HepG2 (cell line): Measurements from ENCODE around the gene ALG9. TPM values are rescaled to one million over a fixed set of nuclear protein-coding genes. Genes with fewer than 3 reads are reported as not detected.

Experiments used
- AGO2 ChIP-seq: fragments of 200-400 bp; formaldehyde crosslinking; optimal IDR thresholded peaks from 2 replicates; pipeline ENCODE3; 2017; ENCODE audit warnings: mild to moderate bottlenecking, low read depth, low read length, moderate library complexity
- ATAD3A ChIP-seq: sonication (generic); formaldehyde crosslinking; IDR thresholded peaks from 2 replicates; pipeline ENCODE4 v1.4.0; 2020; ENCODE audit warnings: missing genetic modification reagents
- ATF1 ChIP-seq: IDR thresholded peaks from 2 replicates; pipeline ENCODE4 v1.6.1; 2016; ENCODE audit warnings: mild to moderate bottlenecking, control low read depth
- CBFB ChIP-seq: sonication (generic); formaldehyde crosslinking; IDR thresholded peaks from 2 replicates; pipeline ENCODE4 v1.4.0; 2020; ENCODE audit warnings: missing genetic modification reagents
- CREBL2 ChIP-seq: sonication (generic); formaldehyde crosslinking; IDR thresholded peaks from 2 replicates; pipeline ENCODE4 v1.8.1; 2023; ENCODE audit warnings: missing genetic modification reagents, mild to moderate bottlenecking, borderline replicate concordance
- CSRNP2 ChIP-seq: sonication (generic); formaldehyde crosslinking; conservative IDR thresholded peaks from 2 replicates; pipeline ENCODE4 v1.8.0; 2022; ENCODE audit warnings: low read depth, missing genetic modification reagents
- HMG20A ChIP-seq: IDR thresholded peaks from 2 replicates; pipeline ENCODE4 v1.6.1; 2016; ENCODE audit warnings: borderline replicate concordance
- KAT7 ChIP-seq: IDR thresholded peaks from 2 replicates; pipeline ENCODE4 v1.6.1; 2018; ENCODE audit warnings: borderline replicate concordance, missing compliant biosample characterization
- MTA1 ChIP-seq: sonication (generic); formaldehyde crosslinking; IDR thresholded peaks from 2 replicates; pipeline ENCODE4 v1.4.0; 2020; ENCODE audit warnings: missing genetic modification reagents, mild to moderate bottlenecking, borderline replicate concordance
- POGZ ChIP-seq: sonication (generic); formaldehyde crosslinking; IDR thresholded peaks from 2 replicates; pipeline ENCODE4 v1.4.0; 2020; ENCODE audit warnings: mild to moderate bottlenecking, missing genetic modification reagents
- POLR2A ChIP-seq, 2 experiments: IDR thresholded peaks; 2 replicates each; pipeline ENCODE4 v1.6.1; 2011; ENCODE audit warnings: low read depth in 2 of 2, low read length in 2 of 2, mild to moderate bottlenecking in 1 of 2, moderate library complexity in 1 of 2; ENCODE audit not compliant: insufficient read depth in 1 of 2
- SSRP1 ChIP-seq: IDR thresholded peaks from 2 replicates; pipeline ENCODE4 v1.6.1; 2016; ENCODE audit warnings: control low read depth
- XRCC5 ChIP-seq: fragments of 200-400 bp; formaldehyde crosslinking; optimal IDR thresholded peaks from 2 replicates; pipeline ENCODE3; 2017; ENCODE audit warnings: mild to moderate bottlenecking, low read length
- ZBTB38 ChIP-seq: sonication (generic); formaldehyde crosslinking; IDR thresholded peaks from 2 replicates; pipeline ENCODE4 v1.5.1; 2020; ENCODE audit warnings: mild to moderate bottlenecking, missing genetic modification reagents
- ZFP82 ChIP-seq: sonication (generic); formaldehyde crosslinking; IDR thresholded peaks from 2 replicates; pipeline ENCODE4 v1.5.1; 2020; ENCODE audit warnings: mild to moderate bottlenecking, missing genetic modification reagents, borderline replicate concordance
- ZNF253 ChIP-seq: sonication (generic); formaldehyde crosslinking; IDR thresholded peaks from 2 replicates; pipeline ENCODE4 v1.8.0; 2022; ENCODE audit warnings: mild to moderate bottlenecking, missing genetic modification reagents, borderline replicate concordance
- ZNF331 ChIP-seq: sonication (generic); formaldehyde crosslinking; IDR thresholded peaks from 2 replicates; pipeline ENCODE4 v1.4.0; 2020; ENCODE audit warnings: missing genetic modification reagents
- ZNF367 ChIP-seq: sonication (generic); formaldehyde crosslinking; IDR thresholded peaks from 2 replicates; pipeline ENCODE4 v1.4.0; 2020; ENCODE audit warnings: missing genetic modification reagents, borderline replicate concordance
- ZNF382 ChIP-seq: sonication (generic); formaldehyde crosslinking; IDR thresholded peaks from 2 replicates; pipeline ENCODE4 v1.5.0; 2020; ENCODE audit warnings: missing genetic modification reagents, mild to moderate bottlenecking, borderline replicate concordance
- ZNF441 ChIP-seq: sonication (generic); formaldehyde crosslinking; IDR thresholded peaks from 2 replicates; pipeline ENCODE4 v1.7.0; 2021; ENCODE audit warnings: missing genetic modification reagents, borderline replicate concordance
- ZNF704 ChIP-seq: sonication (generic); formaldehyde crosslinking; IDR thresholded peaks from 2 replicates; pipeline ENCODE4 v1.8.1; 2023; ENCODE audit warnings: mild to moderate bottlenecking, inconsistent platforms, moderate library complexity, missing genetic modification reagents, borderline replicate concordance
- ZNF788 ChIP-seq: sonication (generic); formaldehyde crosslinking; IDR thresholded peaks from 2 replicates; pipeline ENCODE4 v1.5.0; 2020; ENCODE audit warnings: mild to moderate bottlenecking, missing genetic modification reagents, borderline replicate concordance
- ZNF883 ChIP-seq: sonication (generic); formaldehyde crosslinking; IDR thresholded peaks from 2 replicates; pipeline ENCODE4 v1.5.1; 2020; ENCODE audit warnings: mild to moderate bottlenecking, missing genetic modification reagents; ENCODE audit errors: not compliant biosample characterization
- ZSCAN12 ChIP-seq: sonication (generic); formaldehyde crosslinking; IDR thresholded peaks from 2 replicates; pipeline ENCODE4 v1.9.0; 2021; ENCODE audit warnings: mild to moderate bottlenecking, missing genetic modification reagents
- ZSCAN20 ChIP-seq: sonication (generic); formaldehyde crosslinking; IDR thresholded peaks from 2 replicates; pipeline ENCODE4 v1.4.0; 2020; ENCODE audit warnings: missing genetic modification reagents, mild to moderate bottlenecking, borderline replicate concordance
- polyA plus RNA-seq, 8 experiments: library from polyadenylated mRNA; depleted of rRNA in 3 of 8; stranded (reverse) in 7 of 8; unstranded in 1 of 8; fragments of >200 nt; fragmentation: Illumina TruSeq in 4 of 8; extraction: Trizol in 4 of 8; gene quantifications; 2 replicates each; pipeline versions ENCODE4 v1.2.1 to v1.2.3, GENCODE V29; 2011 to 2016; ENCODE audit warnings: low read depth in 4 of 8, missing spikeins in 1 of 8, mixed read lengths in 1 of 8; ENCODE audit not compliant: insufficient read depth in 1 of 8
- total RNA-seq, 5 experiments: library from RNA; depleted of rRNA; stranded (reverse); fragments of >200 nt; fragmentation: Illumina TruSeq; extraction: Trizol; gene quantifications; 2 replicates each; pipeline ENCODE4 v1.2.3, GENCODE V29; 2016; ENCODE audit warnings: low read depth in 1 of 5

ALG9 gene
- total and polyA plus RNA-seq, 2 of the 13 experiments (the other 11 are each of a cell fraction or from before 2014, with no cell fraction given), result 39.4 to 40.6 TPM

GRCh38 chr11:111870886-111871692, at the start of gene ALG9 (continued):
- TF ChIP-seq ZNF441, result 0 out of 2 replicates have a peak, but pooled peaks have one; percentile 31
- TF ChIP-seq CBFB (CRISPR knock-in tag), result peak; percentile 58; the same call in 1 of the 2 replicates
- peak; percentile 61 for TF ChIP-seq ZNF883 (CRISPR knock-in tag)
- peak; percentile 74; the same call in 1 of the 2 replicates for TF ChIP-seq ZBTB38
- TF ChIP-seq ZNF367, result no peak
- peak; percentile 80 for TF ChIP-seq XRCC5
- peak; percentile 35; the same call in 1 of the 2 replicates for TF ChIP-seq ZNF253 (CRISPR knock-in tag)
- TF ChIP-seq ZNF382 (CRISPR knock-in tag), result no peak
- TF ChIP-seq ZNF331, result 0 out of 2 replicates have a peak, but pooled peaks have one; percentile 15
- TF ChIP-seq KAT7, result peak; percentile 74; the same call in 1 of the 2 replicates
- TF ChIP-seq ZFP82 (CRISPR knock-in tag), result no peak; the same call in 1 of the 2 replicates
- TF ChIP-seq ZNF704 (CRISPR knock-in tag), result no peak
- TF ChIP-seq SSRP1, result no peak
- TF ChIP-seq MTA1 (CRISPR knock-in tag), result no peak
- TF ChIP-seq AGO2, result peak; percentile 67
- no peak for TF ChIP-seq CREBL2 (CRISPR knock-in tag)
- no peak for TF ChIP-seq ATAD3A (CRISPR knock-in tag)
- TF ChIP-seq HMG20A, result no peak
- TF ChIP-seq ZSCAN12 (CRISPR knock-in tag), result 0 out of 2 replicates have a peak, but pooled peaks have one; percentile 12
- peak; percentile 48; the same call in 1 of the 2 replicates for TF ChIP-seq ZNF788 (CRISPR knock-in tag)
- no peak for TF ChIP-seq CSRNP2 (CRISPR knock-in tag)
- TF ChIP-seq POLR2A (IDR thresholded peaks at IDR 0.05; ENCODE audit: insufficient read depth in 1 of 2, low read depth in 2 of 2, low read length in 2 of 2), result peak; percentile 57 to 62
- TF ChIP-seq POGZ, result peak; percentile 50
- TF ChIP-seq ATF1 (CRISPR knock-in tag), result no peak
- TF ChIP-seq ZSCAN20, result no peak
